C4-2B (cell line): Measurements from ENCODE around the gene PRCD.

Experiments
- CTCF ChIP-seq: fragments of 450-650 bp; conservative IDR thresholded peaks from 2 replicates; pipeline ENCODE4 v1.5.1; 2017; ENCODE audit warnings: mild to moderate bottlenecking
- ZFX ChIP-seq: fragments of 450-650 bp; IDR thresholded peaks from 2 replicates; pipeline ENCODE4 v1.6.1; 2017

GRCh38 chr17:76496464-76496863, 43.4 kb upstream of the PRCD start:
- TF ChIP-seq ZFX (no peak), CTCF (no peak)
